Naive B cell (primary cell): Measurements from ENCODE around the gene HBG2. TPM values are rescaled to one million over a fixed set of nuclear protein-coding genes. Genes with fewer than 3 reads are reported as not detected.
"Not testable (repeated sequence)": the region's sequence is repeated elsewhere in the genome, so short reads cannot be mapped to it uniquely, and the experiment has no call there.

Experiments used
- ATAC-seq, 2 donors: fragments of 150-1000 bp; cut with Tn5 transposase; 2 replicates each; pipeline ENCODE4 v1.10.0; 2021; ENCODE audit warnings: low read depth in 2 of 2, mild to moderate bottlenecking in 2 of 2, moderate library complexity in 2 of 2
- DNase-seq: peaks from one replicate; pipeline ENCODE4 v3.0.0; 2022
- H3K27ac Mint-ChIP-seq, 6 donors: one replicate each; pipeline ENCODE4 v1.8.0; 2020 to 2022; ENCODE audit warnings: mild to moderate bottlenecking in 6 of 6, mixed read lengths in 6 of 6, moderate library complexity in 5 of 6, inconsistent platforms in 2 of 6
- H3K27me3 Mint-ChIP-seq, 3 donors: one replicate each; pipeline ENCODE4 v1.8.0; 2021 to 2022; ENCODE audit warnings: mixed read lengths in 3 of 3, mild to moderate bottlenecking in 1 of 3
- H3K36me3 Mint-ChIP-seq, 2 donors: one replicate each; pipeline ENCODE4 v1.8.0; 2020 to 2022; ENCODE audit warnings: mixed read lengths in 2 of 2, inconsistent platforms in 1 of 2, mild to moderate bottlenecking in 1 of 2
- H3K4me1 Mint-ChIP-seq, 3 donors: one replicate each; pipeline ENCODE4 v1.8.0; 2020 to 2022; ENCODE audit warnings: mixed read lengths in 3 of 3, inconsistent platforms in 1 of 3, mild to moderate bottlenecking in 1 of 3, moderate library complexity in 1 of 3
- H3K4me3 Mint-ChIP-seq, 8 donors: one replicate each; pipeline ENCODE4 v1.8.0; 2020 to 2022; ENCODE audit warnings: mild to moderate bottlenecking in 8 of 8, mixed read lengths in 8 of 8, moderate library complexity in 8 of 8, inconsistent platforms in 2 of 8
- H3K9me3 Mint-ChIP-seq, 7 donors: one replicate each; pipeline ENCODE4 v1.8.0; 2020 to 2022; ENCODE audit warnings: mixed read lengths in 7 of 7, mild to moderate bottlenecking in 5 of 7, inconsistent platforms in 2 of 7, moderate library complexity in 1 of 7
- polyA plus RNA-seq, 6 donors: library from polyadenylated mRNA; unstranded; fragments of 300-500 nt; fragmentation: Illumina TruSeq; gene quantifications; one replicate each; pipeline ENCODE4 v1.2.3, GENCODE V29; 2021; ENCODE audit warnings: low read depth in 6 of 6

Gene HBG2
- polyA plus RNA-seq = 1 to 10 TPM in 1 of 6 donors, under 1 TPM in 1, not detected in 4; 0.75 to 2.9 TPM

DNA sequence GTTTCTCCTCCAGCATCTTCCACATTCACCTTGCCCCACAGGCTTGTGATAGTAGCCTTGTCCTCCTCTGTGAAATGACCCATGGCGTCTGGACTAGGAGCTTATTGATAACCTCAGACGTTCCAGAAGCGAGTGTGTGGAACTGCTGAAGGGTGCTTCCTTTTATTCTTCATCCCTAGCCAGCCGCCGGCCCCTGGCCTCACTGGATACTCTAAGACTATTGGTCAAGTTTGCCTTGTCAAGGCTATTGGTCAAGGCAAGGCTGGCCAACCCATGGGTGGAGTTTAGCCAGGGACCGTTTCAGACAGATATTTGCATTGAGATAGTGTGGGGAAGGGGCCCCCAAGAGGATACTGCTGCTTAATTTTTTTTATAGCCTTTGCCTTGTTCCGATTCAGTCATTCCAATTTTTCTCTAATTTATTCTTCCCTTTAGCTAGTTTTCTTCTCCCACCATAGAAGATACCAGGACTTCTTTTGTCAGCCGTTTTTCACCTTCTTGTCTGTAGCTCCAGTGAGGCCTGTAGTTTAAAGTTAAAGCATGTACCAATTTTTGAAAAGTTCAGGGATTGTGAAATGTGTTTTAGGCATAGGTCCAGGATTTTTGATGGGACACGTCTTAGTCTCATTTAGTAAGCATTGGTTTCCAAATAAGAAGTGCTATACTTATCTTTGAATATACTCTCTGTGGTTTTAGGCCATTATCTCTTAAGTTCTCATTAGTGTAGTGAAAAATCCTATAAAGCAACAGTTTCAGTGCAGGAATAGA, at the start of gene HBG2:
Gene HBG2, minus strand, starts transcription at position 136 of the 768 bp plus-strand sequence. Its CDS starts 53 bp downstream, at position 83.
- not testable (repeated sequence) for H3K27ac Mint-ChIP-seq, H3K4me3 Mint-ChIP-seq, ATAC-seq, H3K36me3 Mint-ChIP-seq, DNase-seq, H3K4me1 Mint-ChIP-seq
- H3K9me3 Mint-ChIP-seq = peaks cover 0 to 12% (median 4%) of the 10 kb centered on the region in 7 donors
- peaks cover 8 to 17% (median 10%) of the 10 kb centered on the region in 3 donors for H3K27me3 Mint-ChIP-seq

GRCh38 chr11:5304046-5304445, 49.5 kb upstream of the HBG2 start:
- no peaks in the 10 kb centered on the region for H3K4me1 Mint-ChIP-seq

GRCh38 chr11:5303626-5304025, 49.0 kb upstream of the HBG2 start:
- H3K36me3 Mint-ChIP-seq = no peaks in the 10 kb centered on the region
- no peak overlapping the region for H3K27ac Mint-ChIP-seq
- no peaks in the 10 kb centered on the region for H3K4me1 Mint-ChIP-seq
- peaks cover 0 to 8% (median 4%) of the 10 kb centered on the region in 3 donors for H3K27me3 Mint-ChIP-seq
- no peak overlapping the region for H3K4me3 Mint-ChIP-seq
- DNase-seq (no peak), ATAC-seq (no peak)
- H3K9me3 Mint-ChIP-seq = no peaks in the 10 kb centered on the region

More at GRCh38 chr11:5304046-5304445, 49.5 kb upstream of the HBG2 start:
- DNase-seq (no peak), ATAC-seq (no peak)
- H3K27me3 Mint-ChIP-seq = peaks cover 0 to 8% (median 4%) of the 10 kb centered on the region in 3 donors
- no peak overlapping the region for H3K27ac Mint-ChIP-seq
- no peaks in the 10 kb centered on the region for H3K36me3 Mint-ChIP-seq
- H3K4me3 Mint-ChIP-seq = no peak overlapping the region
- H3K9me3 Mint-ChIP-seq = no peaks in the 10 kb centered on the region

GRCh38 chr11:5301846-5302245, 47.3 kb upstream of the HBG2 start, which contains the start of gene OR51B4:
Gene OR51B4 (minus strand): TSS chr11:5301946. CDS start chr11:5301946, 0 bp downstream.
- no peaks in the 10 kb centered on the region for H3K9me3 Mint-ChIP-seq
- DNase-seq (no peak), ATAC-seq (no peak)

DNA sequence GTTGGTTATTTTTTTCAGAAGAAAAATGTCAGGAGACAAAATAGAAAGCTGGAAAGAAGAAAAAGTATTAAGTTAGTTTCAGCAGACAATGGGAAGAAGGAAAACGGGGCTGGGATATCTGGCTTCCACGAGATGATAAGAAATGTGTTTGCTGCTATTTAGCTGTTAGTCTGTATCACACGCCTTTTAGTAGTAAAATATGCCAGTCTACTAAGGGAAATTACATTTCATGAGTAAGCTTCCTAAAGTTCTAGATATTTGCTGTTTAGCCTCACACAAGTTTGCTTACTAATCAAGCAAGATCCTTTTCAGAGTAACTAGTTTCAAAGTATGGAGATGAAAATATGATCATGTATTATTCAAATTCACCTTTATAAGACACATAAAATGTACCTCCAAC, 45.7 kb upstream of the HBG2 start:
- Mint-ChIP-seq H3K27me3 (peaks cover 0 to 7% (median 0%) of the 10 kb centered on the region in 3 donors), H3K9me3 (no peaks in the 10 kb centered on the region), H3K36me3 (no peaks in the 10 kb centered on the region), H3K4me3 (no peak overlapping the region), H3K4me1 (no peaks in the 10 kb centered on the region), H3K27ac (no peak overlapping the region)
- ATAC-seq (no peak), DNase-seq (no peak)

More at GRCh38 chr11:5301846-5302245, 47.3 kb upstream of the HBG2 start, which contains the start of gene OR51B4:
- Mint-ChIP-seq H3K27me3 (peaks cover 0 to 10% (median 0%) of the 10 kb centered on the region in 3 donors), H3K4me3 (no peak within 1 kb of the TSS), H3K27ac (no peak within 1 kb of the TSS), H3K4me1 (no peaks in the 10 kb centered on the region), H3K36me3 (no peaks in the 10 kb centered on the region)

DNA sequence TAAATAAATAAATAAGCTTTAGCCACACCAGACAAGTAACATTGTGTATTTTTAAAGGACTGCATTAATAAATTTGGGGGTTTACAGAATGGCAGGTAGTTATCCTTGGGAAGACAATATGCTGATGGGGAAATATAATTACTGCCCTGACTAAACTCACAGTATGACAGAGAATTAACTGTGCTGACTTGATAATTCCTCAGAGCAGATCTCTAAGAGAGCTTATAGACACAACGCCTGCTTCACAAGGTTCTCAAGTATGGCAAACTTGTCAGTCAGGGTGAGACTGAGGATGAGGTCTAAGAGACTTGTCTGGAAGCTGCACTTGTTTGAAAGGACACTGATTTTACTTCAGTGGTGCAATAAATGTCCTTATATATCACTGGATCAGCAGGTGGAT, 43.9 kb upstream of the HBG2 start:
- H3K27ac Mint-ChIP-seq = no peak overlapping the region
- no peaks in the 10 kb centered on the region for H3K36me3 Mint-ChIP-seq
- no peak for ATAC-seq
- H3K9me3 Mint-ChIP-seq = no peaks in the 10 kb centered on the region
- no peak for DNase-seq
- no peaks in the 10 kb centered on the region for H3K4me1 Mint-ChIP-seq
- no peak overlapping the region for H3K4me3 Mint-ChIP-seq
- H3K27me3 Mint-ChIP-seq = peaks cover 0 to 6% (median 0%) of the 10 kb centered on the region in 3 donors

GRCh38 chr11:5297721-5298323, 43.2 kb upstream of the HBG2 start:
- no peak overlapping the region for H3K4me3 Mint-ChIP-seq
- no peaks in the 10 kb centered on the region for H3K9me3 Mint-ChIP-seq
- no peaks in the 10 kb centered on the region for H3K4me1 Mint-ChIP-seq
- H3K36me3 Mint-ChIP-seq = no peaks in the 10 kb centered on the region
- peaks cover 0 to 6% (median 4%) of the 10 kb centered on the region in 3 donors for H3K27me3 Mint-ChIP-seq
- no peak overlapping the region for H3K27ac Mint-ChIP-seq
- DNase-seq = no peak
- ATAC-seq = no peak

DNA sequence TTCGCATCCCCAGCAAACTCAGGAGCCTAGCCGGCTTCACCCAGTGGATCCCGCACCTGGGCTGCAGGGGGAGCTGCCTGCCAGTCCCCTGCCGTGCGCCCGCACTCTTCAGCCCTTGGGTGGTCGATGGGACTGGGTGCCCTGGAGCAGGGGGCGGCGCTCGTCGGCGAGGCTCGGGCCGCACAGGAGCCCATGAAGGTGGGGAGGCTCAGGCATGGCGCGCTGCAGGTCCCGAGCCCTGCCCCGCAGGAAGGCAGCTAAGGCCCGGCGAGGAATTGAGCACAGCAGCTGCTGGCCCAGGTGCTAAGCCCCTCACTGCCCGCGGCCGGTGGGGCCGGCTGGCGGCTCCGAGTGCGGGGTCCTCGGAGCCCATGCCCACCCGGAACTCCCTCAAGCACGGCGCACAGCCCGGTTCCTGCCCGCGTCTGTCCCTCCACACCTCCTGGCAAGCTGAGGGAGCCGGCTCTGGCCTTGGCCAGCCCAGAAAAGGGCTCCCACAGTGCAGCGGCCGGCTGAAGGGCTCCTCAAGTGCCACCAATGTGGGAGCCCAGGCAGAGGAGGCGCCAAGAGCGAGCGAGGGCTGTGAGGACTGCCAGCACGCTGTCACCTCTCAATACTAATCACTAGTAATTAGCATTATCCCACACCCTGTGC, 39.9 kb upstream of the HBG2 start:
- not testable (repeated sequence) for H3K4me3 Mint-ChIP-seq, ATAC-seq

DNA sequence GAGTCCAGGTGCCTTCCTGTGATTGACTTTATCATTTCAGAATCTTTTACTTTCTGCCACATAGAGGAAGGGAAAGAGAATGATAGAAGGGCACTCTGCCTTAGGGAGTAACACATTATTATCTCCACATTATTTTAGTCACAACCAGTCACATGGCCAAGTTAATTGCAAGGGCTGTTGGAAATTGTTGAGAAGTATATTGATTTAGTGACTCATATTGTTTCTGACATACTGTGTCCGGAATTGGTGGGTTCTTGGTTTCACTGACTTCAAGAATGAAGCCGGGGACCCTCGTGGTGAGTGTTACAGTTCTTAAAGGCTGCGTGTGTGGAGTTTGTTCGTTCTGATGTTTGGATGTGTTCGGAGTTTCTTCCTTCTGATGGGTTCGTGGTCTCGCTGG, 38.4 kb upstream of the HBG2 start:
- Mint-ChIP-seq H3K4me1 (no peaks in the 10 kb centered on the region), H3K4me3 (no peak overlapping the region), H3K36me3 (no peaks in the 10 kb centered on the region), H3K27me3 (peaks cover 0 to 6% (median 4%) of the 10 kb centered on the region in 3 donors), H3K27ac (no peak overlapping the region), H3K9me3 (no peaks in the 10 kb centered on the region)
- no peak for ATAC-seq
- DNase-seq = no peak

More for the DNA sequence above, 39.9 kb upstream of the HBG2 start:
- H3K9me3 Mint-ChIP-seq, H3K27ac Mint-ChIP-seq, H3K36me3 Mint-ChIP-seq, H3K27me3 Mint-ChIP-seq, DNase-seq, H3K4me1 Mint-ChIP-seq: not testable (repeated sequence)

DNA sequence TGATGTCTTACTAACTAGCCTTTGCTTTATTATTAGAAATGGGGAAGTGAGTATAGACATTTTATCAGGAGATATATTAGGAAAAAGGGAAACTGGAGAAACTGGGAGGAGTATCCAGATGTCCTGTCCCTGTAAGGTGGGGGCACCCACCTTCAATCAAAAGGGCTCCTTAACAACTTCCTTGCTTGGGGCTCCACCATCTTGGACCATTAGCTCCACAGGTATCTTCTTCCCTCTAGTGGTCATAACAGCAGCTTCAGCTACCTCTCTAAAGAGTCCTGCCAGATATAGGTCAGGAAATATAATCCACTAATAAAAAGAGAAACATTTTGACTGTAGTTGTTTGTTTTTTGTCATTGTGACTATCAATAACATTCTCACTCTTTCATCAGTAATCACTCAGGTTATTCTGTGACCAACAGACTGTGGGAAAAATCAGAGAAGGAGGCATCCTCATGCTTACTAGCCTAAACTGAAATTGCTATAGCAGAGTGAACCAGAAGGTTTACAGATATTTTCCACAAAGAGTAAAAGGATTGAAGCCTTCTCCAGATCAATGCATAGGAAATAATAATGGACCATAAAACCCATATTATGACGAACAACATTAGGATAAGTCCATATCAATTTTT, 36.7 kb upstream of the HBG2 start:
- no peak overlapping the region for H3K27ac Mint-ChIP-seq
- H3K27me3 Mint-ChIP-seq = peaks cover 0 to 4% (median 0%) of the 10 kb centered on the region in 3 donors
- DNase-seq (no peak), ATAC-seq (no peak)
- H3K4me3 Mint-ChIP-seq = no peak overlapping the region
- H3K4me1 Mint-ChIP-seq = no peaks in the 10 kb centered on the region
- H3K9me3 Mint-ChIP-seq = no peaks in the 10 kb centered on the region
- H3K36me3 Mint-ChIP-seq = no peaks in the 10 kb centered on the region

DNA sequence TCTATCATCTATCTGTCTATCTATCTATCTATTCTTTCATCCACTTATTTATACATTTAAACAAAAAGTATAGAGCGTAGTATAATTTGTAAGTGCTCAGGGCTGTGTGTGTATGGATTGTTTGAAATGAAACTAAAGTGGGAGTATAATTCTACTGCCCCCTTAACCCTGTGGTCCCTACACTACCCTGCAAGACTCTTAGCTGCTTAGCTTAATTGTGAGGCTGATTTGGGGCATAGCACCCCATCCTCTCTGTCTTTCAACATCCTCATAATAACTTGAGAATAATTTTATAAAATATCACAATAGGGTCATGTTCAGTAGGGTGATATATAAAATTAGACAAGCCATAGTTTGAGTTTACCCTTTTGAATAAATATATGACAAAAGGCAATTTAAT, 35.5 kb upstream of the HBG2 start:
- H3K27ac Mint-ChIP-seq = no peak overlapping the region
- no peak overlapping the region for H3K4me3 Mint-ChIP-seq
- no peak for DNase-seq
- H3K27me3 Mint-ChIP-seq = peaks cover 0 to 4% (median 0%) of the 10 kb centered on the region in 3 donors
- H3K9me3 Mint-ChIP-seq = peaks cover 0 to 3% (median 0%) of the 10 kb centered on the region in 7 donors
- ATAC-seq = no peak
- H3K36me3 Mint-ChIP-seq = no peaks in the 10 kb centered on the region
- no peaks in the 10 kb centered on the region for H3K4me1 Mint-ChIP-seq

- no peak overlapping the region for H3K27ac Mint-ChIP-seq
- ATAC-seq = no peak
Observed at GRCh38 chr11:5289696-5290095, 35.1 kb upstream of the HBG2 start.

GRCh38 chr11:5288906-5289550, 34.4 kb upstream of the HBG2 start:
- H3K9me3 Mint-ChIP-seq = peaks cover 0 to 3% (median 0%) of the 10 kb centered on the region in 7 donors
- peaks cover 0 to 4% (median 0%) of the 10 kb centered on the region in 3 donors for H3K27me3 Mint-ChIP-seq
- ATAC-seq (no peak), DNase-seq (no peak)
- H3K36me3 Mint-ChIP-seq = no peaks in the 10 kb centered on the region
- no peak overlapping the region for H3K4me3 Mint-ChIP-seq
- H3K4me1 Mint-ChIP-seq = no peaks in the 10 kb centered on the region
- H3K27ac Mint-ChIP-seq = no peak overlapping the region

More at GRCh38 chr11:5289696-5290095, 35.1 kb upstream of the HBG2 start:
- Mint-ChIP-seq H3K4me3 (no peak overlapping the region), H3K9me3 (peaks cover 0 to 3% (median 0%) of the 10 kb centered on the region in 7 donors), H3K4me1 (no peaks in the 10 kb centered on the region), H3K36me3 (no peaks in the 10 kb centered on the region), H3K27me3 (peaks cover 0 to 4% (median 0%) of the 10 kb centered on the region in 3 donors)
- no peak for DNase-seq
